CD4-positive, alpha-beta T cell treated with Interleukin-15 for 1 hour (primary cell): ENCODE data around the gene TMEM163.

Experiments
- DNase-seq: peaks from one replicate; pipeline ENCODE4 v3.0.0-alpha.2; 2020

Gene TMEM163

DNA sequence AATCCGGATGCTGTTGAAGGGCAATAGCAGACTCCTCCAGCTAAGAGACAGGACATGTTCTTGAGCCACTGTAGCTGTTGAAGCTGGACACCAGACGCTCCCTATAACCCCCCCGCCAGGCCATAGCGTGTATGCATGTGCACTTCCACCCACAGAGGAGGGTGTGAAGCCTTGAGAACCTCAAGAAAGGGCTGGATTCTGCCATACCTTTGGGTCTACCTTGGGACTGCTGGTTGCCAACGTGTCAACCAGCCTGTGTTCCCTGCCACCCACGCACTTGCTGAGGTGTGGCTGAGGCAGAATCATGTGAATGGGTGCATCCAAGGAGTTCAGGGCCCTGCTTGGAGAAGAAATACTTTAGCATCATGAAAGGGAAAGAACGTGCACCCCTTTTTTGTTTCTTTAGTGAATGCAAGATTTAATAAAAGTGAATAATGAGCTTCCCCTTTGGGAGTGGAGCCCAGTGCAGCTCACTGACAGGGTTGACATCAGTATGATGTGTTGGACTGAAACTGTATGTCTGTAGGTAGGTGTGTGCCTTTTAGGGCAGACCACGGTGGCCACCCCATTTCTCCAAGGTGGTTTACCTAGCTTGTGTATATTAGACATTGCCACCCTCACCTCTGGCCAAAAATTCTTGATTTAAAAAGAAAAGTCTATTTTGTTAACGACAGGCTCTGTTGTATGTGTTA, 266.6 kb downstream of the TMEM163 start:
- DNase-seq = no peak

DNA sequence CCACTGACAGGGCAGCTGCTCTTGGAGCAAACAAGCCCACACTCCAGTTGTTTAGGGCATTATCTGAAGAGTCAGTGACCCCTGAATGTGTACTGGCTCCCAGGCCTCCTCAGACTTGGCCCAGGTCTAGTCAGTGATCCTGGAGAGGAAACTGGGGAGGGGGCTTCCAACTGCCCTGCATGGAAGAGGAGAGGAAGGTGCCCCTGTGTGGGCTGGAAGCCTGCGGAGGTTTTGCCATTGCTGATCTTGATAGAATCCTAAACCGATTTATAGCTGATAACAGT, 267.5 kb downstream of the TMEM163 start:
- no peak for DNase-seq

DNA sequence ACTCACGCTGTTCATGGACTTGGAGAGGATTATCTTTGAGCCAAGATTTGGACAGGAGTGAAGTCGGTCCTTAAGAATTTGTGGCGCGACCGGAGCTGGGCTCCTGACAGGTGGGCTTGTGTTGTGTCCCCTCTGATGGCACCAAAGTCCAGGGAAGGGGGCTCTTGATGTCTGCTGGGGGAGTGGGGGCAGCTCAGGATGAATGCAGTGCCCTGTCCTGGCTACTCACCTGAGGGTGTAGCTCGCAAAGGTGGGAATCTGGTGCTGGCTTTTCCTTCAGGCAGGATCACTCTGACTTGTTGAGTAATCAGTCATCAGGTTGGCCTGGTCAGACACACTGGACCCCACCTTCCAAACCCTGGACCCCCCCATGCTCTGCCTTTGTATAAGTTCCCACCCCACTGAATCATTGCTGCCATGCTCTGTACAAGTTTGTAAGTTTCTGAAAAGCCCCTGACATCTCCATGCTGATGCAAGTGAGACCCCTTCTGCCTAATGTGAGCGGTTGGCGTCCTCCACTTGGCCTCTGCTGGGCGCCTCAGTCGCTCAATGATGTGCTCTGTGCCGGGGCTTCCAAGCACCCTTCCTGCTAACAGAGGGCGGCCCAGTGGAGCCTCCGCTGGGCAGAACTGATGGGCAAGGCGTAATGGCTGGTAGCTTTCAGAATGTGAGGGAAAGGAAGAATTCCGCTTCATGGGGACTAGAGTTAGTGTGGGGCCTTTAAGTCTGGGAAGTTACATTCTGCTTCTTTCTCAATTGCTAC, 268.9 kb downstream of the TMEM163 start:
- DNase-seq = no peak

DNA sequence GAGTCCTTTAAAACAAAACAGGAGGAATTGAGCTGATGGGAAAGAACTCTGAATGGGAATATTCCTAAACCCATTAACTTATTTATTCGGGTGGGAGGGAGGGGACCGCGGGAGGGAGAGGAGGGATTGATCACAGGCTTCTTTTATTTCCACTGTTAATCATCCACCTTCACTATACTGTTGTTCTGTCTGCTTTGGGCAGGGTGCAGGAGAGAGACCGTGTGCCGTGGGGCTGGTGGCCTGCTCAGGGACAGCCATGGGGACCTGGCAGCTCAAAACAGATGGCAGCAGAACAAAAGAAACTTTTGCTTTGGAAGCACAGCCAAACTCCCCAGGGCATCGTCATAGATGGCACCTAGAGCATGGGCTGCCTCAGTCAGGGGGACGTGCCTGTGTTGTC, 269.6 kb downstream of the TMEM163 start:
- no peak for DNase-seq

DNA sequence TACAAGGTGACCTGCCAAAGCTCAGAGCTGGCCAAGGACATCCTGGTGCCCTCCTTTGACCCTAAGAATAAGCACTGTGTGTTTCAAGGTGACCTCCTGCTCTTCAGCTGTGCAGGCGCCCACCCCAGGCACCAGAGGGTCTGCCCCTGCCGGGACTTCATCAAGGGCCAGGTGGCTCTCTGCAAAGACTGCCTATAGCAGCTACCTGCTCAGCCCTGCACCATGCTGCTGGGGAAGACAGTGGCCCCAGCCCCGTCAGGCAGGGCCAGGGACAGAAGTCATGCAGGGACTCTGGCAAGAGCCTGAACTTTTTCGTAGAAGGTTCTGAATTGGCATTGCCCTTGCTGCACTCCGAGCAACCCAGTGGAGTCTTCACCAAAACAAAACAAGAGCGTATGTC, 270.1 kb downstream of the TMEM163 start:
- no peak for DNase-seq

DNA sequence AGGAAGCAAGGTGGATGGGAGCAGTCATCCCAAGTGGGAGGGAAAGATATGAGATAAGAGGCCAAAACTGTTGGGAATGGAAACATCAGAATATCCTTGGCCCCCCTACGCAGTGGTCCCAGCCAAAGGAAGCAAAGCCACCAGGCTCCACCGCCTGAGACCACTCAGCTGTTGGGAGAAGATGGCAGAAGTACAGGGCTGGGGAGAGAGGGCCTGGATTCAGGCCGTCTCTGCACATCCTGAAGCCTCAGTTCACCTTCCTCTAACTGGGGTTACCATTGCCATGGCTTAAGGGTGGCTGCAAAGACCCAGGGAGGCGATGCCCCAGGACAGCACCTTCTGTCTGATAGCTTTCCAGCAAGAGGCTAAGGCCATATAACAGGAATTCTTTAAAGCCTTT, 271.1 kb downstream of the TMEM163 start:
- DNase-seq = no peak

DNA sequence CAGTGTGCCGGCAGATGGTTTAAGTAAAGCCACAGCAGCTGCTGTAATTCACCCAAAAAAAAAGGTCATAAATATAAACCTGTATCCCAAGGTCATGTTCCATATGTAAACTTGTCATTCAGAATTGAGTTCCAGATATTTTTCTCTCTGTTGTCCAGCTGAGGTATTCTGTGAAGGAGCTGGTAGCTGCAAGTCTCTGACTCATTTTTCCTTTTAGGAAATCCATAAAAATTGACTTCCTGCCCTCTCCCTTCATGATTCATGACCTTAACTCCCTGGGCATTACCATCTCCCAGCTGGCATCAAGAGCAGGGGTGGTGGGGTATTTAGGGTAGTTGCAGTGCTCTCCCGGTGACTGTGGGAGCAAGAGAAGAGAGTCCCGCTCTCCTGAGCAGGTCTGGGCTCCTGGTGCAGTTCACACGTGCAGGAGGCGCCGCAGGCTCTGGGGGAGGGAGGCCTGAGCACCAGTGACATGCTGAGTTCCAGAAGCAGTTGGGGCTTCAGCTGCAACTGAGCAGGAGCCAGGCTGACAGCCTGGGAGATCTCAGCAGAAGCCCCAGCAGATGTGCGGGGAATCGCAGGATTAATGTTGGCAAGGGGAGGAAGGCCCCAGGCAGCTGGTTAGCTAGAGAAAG, 272.3 kb downstream of the TMEM163 start:
- DNase-seq = no peak

DNA sequence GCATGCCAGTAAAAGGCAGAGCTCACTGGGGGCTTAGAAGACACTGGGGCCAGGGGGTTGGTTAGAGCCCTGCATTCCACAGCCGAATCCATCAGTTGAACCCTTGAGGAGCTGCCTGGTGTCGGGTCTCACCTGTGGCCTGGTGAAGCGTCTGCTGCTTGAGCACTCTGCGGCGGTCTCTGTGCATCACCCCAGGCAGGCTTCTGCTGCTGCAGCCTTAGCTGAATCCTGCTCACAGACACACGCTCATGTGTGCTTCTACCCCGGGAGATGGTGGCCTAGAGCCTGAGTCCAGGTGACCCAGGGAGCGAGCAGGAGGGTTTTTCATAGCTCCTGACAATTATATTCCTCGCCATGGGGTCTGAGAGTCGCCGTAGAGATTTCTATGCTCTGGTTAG, 272.8 kb downstream of the TMEM163 start:
- DNase-seq = no peak

DNA sequence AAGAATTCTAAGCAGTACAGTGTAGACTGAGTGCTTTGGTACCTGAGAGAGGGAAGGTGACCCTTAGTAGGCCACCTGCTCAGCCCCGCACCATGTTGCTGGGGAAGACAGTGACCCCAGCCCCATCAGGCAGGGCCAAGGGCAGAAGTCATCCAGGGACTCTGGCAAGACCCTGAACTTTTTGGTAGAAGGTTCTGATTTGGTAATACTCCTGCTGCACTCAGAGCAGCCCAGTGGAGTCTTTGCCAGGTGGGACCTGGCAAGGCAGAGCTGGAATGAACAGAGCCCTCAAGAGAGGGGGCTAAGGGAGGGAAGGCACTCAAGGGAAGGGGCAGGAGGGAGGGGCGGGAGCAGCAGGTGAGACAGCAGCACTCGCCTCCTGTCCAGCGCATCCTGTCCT, 273.7 kb downstream of the TMEM163 start:
- no peak for DNase-seq

DNA sequence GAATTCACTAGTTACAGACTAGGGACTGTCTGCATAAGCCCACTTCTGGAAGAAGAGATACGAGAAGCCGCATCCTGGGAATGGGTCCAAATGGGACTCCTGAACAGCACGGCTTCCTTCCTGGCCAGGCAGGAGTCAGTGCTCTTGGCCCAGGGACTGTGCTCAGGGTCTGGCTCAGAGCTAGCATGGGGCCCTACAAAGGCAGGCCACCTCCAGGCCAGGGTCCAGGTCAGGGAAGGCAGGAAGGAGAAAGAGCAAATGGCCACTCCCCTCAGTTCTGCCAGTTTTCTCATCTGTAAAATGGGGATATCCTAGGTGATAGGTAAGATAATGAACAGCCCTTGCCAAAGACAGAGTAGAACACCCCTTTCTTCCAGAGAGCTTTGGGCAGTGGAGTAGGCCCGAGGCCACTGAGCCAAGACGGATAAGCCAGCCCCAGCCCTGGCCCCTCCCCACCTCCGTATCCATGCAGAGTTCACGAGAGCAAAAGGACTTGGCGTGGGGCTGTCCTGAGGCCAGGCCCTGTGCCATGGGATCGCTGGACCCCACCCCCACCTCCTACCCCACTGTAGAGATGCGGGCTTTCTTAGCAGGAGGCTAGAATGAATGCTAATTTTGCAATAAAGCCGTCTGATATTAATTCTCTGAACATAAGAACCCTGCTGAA, 274.9 kb downstream of the TMEM163 start:
- DNase-seq = no peak

DNA sequence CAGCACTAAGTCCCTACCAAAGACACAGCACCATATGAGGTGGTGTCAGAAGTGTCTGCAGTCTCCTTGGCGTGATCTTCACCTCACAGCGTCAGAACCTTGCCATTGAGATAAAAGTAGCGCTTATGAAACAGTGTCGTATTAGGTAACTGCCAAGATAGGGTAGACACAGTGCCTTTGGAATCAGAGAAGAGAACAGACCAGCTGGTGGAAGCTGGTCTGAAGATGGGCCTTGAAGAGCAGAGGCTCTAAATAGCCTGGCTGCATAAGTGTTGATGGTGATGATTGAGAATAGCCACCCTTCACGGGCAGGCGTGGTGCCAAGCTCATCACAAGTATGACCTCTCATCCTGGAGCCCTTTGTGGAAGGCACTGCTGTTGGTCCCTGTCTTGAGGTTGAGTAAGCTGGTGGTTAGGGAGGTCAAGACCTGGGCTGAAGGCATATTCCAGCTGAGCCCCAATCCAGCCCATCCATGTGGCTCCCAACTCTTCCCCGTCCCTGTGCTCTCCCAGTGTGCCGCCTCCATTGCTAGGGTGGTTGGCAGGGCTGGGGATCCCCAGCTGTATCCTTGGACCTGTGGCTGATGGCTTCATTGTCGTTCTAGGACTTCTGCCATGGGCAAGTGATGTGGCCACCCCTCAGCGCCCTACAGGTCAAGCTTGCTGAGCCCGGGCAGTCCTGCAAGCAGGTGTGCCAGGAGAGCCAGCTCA, 277.5 kb downstream of the TMEM163 start:
- DNase-seq = no peak

DNA sequence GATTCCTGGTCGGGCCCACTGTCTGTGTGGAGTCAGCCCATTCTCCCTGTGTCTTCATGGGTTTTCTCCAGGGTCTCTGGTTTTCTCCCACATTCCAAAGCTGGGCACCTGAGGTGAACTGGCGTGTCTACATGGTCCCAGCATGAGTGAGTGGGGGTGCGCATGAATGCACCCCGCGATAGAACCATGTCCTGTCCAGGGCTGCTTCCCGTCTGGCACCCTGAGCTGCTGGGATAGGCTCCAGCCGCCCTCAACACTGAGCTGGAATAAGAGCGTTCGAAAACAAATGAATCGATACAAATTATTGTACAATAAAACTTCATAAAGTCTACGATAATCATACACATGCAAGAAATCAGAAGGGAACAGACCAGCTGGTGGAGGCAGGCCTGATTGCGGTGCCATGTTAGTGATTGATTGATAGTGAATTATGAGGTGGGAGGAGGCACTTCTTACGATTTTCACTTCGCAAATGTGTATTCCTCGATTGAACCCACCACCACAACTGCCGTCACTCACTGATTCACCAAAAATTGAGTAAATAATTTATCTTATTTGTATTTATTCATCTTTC, 278.4 kb downstream of the TMEM163 start:
- no peak for DNase-seq

DNA sequence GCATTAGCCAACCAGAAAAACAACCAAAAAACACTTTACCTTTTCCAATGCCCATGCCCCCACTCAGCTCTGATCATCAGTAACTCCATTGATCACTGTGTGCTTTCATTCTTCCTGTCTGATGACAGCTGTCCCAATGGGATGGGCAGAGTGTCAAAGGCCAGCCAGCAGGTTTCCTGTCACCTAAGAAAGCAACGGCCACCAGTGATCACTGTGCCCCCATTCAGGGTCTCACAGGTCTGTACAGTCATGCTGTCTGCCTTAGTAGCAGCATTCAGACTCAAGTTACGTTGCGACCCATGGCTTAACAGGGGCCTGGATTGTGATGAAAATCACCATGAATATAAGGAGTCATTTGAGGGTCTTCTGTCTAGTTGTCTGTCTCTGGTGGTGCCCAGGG, 280.4 kb downstream of the TMEM163 start:
- DNase-seq = no peak

DNA sequence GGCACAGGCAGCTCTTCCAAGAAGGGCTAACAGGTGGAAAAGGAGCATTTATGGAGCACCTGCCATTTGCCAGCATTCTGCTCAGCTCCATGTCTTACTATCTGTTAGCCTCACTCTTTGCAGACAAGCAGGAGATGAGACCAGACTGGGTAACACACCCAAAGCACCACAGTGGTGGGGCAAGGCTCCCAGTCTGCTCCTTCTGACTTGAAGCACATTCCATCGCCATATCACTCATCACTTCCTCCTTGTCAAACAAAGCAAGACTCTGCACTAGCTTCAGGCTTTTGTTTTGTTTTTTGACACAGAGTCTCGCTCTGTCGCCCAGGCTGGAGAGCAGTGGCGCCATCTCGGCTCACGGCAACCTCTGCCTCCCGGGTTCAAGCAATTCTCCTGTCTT, 282.1 kb downstream of the TMEM163 start:
- DNase-seq = no peak

DNA sequence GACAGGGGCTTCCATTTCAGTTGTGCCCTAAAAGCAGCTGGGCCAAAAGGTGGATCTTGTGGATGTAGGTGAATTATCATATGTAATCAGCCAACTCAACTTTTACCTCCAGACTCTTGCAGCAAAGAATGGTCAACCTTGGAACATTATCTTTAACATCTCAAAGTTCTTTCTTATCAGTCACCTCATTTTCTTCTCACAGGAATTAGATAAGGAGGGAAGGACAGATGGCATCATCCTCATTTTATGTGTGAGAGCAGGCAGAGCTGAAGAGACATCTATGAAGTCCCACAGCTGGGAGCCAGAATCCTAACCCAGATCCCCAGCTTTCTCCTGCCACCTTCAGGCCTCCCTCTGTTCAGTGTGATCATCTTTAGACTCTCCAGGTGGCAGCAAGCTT, 282.9 kb downstream of the TMEM163 start:
- no peak for DNase-seq

DNA sequence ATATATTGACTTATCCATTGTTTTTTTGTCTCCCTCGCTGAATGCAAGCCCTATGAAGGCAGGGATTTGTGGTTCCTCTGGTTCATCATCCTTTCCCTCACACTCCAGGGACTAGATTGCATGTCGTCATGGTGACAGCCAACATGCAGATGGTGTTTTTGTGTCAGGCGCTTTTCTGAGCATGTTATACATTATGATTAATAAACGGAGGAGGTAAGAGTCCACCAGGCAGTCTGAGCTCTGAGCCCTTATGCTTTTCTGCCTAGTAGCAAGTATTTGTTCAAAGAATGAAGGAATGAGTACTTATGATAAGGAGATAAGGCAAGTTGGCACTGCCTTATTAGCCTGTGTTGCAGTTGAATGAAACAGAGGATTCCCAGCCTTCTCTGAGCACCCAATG, 283.3 kb downstream of the TMEM163 start:
- no peak for DNase-seq

DNA sequence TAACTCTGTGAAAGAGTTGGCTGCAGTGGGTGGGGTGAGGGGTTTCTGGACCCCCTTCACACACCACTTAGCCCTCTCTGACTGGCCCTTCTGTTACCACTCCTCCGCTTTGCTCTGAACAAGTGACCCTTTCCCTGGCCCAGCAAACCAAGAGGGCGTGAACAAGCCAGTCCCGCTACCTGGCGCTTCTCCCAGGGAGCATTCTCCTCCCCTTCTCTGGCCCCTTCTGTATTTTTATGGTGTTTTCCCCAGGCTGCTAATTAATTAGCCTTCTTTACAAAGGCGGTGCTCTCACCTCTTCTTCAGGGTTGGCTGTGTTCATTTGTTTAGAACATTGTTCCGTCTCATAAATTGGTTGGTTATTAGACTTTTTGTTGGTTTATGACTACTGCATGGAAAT, 284.8 kb downstream of the TMEM163 start:
- no peak for DNase-seq

DNA sequence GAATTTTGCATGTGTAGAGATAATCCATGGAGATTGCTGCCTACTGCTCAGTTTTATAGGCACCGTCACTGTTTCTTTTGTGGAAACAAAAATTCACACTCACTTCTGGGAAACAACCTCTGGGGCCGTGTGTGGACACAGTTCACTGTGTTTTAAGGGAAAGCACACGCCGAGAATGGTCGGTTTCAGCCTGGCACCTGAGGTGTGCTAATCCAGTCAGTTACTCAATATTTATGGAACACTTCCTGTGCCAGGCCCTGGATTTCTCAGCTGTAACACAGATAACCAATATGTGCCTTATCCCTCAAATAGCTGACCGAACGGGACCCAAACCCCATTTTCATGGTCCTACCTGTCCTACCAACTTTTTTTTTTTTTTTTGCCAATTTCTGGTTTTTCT, 285.3 kb downstream of the TMEM163 start:
- DNase-seq = no peak

DNA sequence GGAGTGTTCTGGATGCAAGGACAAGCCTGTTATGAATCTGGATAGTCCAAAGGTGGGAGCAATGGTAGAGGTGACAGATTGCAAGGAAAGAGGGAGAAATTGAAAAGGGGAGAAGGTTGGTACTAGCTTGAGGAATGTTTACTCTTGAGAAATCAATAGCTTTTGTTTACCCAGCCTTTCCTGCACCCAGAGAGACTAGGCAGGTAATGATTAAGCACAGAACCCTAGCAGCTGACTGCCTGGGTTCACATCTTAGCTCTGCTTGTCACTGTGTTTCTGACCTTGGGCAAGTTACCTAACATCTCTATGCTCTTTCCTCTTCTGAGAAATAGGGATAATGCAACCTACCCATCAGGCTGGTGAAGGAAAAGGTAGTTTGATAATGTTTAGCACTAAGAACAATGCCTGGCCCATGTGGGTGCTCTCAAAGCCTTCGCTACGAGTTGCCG, 286.3 kb downstream of the TMEM163 start:
- no peak for DNase-seq

DNA sequence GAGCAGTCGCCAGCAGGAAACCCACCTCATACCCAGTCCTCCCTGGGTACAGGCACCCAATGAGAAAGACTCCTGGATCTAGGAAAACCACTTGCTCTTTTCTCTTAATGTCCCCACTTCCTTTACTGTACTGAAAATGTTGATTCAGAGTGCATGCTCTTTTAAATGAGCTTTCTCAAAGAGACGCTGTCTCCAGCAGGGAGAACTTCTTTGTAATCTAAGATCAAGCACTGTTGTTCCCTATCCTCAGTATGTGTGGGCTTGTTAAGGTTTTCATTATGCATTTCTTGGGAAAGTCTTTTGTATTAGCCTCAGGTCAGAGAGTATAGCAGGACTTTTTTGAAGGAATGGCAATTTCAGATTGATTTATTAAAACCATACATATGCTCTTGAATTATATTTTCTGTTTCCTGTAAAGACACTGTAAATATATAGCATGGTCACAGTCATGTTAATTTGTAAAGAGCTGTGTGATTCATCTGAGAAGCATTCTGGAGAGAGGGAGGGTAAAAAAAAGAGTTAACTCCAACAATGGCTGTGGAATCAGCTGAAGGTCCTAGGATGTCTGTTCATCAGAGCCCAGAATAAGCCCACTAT, 286.9 kb downstream of the TMEM163 start:
- DNase-seq = no peak

DNA sequence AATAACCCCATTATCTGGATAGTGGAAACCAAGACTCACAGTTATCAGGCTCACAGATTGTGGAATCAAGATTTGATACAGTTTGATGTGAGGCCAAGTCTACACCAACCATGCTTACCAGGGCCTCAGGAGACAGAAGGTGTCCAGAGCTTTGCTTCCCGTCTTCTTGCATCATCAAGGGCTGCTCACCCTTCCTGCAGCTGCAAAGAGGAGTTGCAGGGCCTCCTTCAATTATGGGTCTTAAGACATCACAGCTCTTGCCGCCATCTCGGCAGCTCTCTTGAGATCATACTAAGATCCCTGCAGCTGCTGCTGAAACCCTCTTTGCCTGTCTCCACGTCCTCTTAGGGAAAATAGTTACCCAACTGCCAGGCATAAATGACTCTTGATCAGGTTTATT, 288.9 kb downstream of the TMEM163 start:
- no peak for DNase-seq

DNA sequence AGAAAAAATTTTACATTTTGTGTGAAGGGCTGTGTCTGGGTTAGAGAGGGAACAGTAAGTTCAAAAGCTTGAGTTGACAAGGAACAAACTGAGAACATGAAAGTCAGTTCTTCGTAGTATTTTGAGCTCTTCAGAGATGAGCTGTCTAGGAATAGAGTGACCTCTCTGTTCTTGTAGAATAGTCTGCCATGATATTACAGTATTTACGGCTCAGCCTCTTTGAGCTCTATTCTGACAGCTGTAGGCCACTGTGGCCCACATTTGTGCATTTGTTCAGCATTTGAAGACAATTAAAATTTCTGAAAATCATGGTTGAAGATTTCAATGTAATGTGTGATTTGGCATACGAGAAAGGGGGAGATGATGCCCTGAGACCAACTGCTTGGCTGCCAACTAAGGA, 292.1 kb downstream of the TMEM163 start:
- DNase-seq = no peak
